HG02973 (cell line): ENCODE measurements around the gene CFAP410.
"Not testable (repeated sequence)": the region's sequence is repeated elsewhere in the genome, so short reads cannot be mapped to it uniquely, and the experiment has no call there.

Source experiments
- ATAC-seq: cut with Tn5 transposase; IDR thresholded peaks from one replicate; pipeline ENCODE4 v1.9.1; 2021; ENCODE audit warnings: moderate library complexity; ENCODE audit not compliant: unreplicated experiment

Gene CFAP410

GRCh38 chr21:44289381-44290010 lies 49.7 kb downstream of the CFAP410 start:
- no peak for ATAC-seq

- ATAC-seq, result no peak
Measured at GRCh38 chr21:44288251-44289110, 50.7 kb downstream of the CFAP410 start.

- no peak for ATAC-seq
Measured at GRCh38 chr21:44286716-44287632, 52.2 kb downstream of the CFAP410 start.

- ATAC-seq, result no peak
Measured at GRCh38 chr21:44286086-44286715, 53.0 kb downstream of the CFAP410 start.

GRCh38 chr21:44285138-44285992 lies 53.8 kb downstream of the CFAP410 start, which contains the start of gene AIRE:
Gene AIRE, plus strand, starts transcription at chr21:44285876. Its CDS starts 131 bp downstream, at chr21:44286007.
- ATAC-seq, result no peak

GRCh38 chr21:44283948-44284347 lies 55.2 kb downstream of the CFAP410 start:
- ATAC-seq, result no peak

- ATAC-seq, result not testable (repeated sequence)
Measured at GRCh38 chr21:44283211-44283785, 55.9 kb downstream of the CFAP410 start.

- ATAC-seq, result no peak
Measured at GRCh38 chr21:44282370-44282769, 56.8 kb downstream of the CFAP410 start.

- no peak for ATAC-seq
Measured at GRCh38 chr21:44281801-44282200, 57.4 kb downstream of the CFAP410 start.

- no peak for ATAC-seq
Measured at GRCh38 chr21:44279354-44280260, 59.6 kb downstream of the CFAP410 start.
